ENCODE measurements around the gene IMPA2.
"Not testable (repeated sequence)": the region's sequence is repeated elsewhere in the genome, so short reads cannot be mapped to it uniquely, and the experiment has no call there.

IMPA2 gene

DNA sequence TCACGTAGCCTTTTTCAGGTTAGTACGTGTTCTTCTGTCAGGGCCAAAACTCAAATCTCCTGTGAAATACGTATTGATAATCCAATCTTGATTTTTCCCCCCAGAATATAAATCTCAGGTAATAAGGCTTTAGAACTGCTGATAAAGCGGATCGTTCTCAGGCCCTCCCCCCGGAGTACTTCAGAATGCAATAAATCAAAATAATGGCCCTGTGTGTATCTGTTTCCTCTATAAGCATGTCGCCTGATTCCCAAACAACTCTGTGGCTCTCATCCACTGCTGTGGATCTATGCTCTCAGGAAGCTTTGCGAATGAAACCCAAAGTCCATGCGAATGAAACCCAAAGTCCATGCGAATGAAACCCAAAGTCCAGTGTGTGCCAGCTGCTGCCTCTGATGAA lies 49.4 kb downstream of the IMPA2 start:
- no peak for DNase-seq

DNA sequence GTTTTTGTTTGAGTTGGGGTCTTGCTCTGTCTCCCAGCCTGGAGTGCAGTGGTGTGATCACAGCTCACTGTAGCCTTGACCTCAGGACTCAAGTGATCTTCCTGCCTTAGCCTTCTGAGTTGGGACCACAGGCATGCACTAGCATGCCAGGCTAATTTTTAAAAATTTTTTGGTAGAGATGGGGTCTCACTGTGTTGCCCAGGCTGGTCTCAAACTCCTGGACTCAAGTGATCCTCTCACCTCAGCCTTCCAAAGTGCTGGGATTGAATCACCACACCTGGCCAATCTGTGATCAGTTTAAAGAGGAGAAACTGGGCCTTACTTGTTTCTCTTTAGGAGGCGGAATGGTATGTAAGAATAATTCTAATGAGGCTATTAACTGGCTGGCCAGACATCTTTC lies 49.9 kb downstream of the IMPA2 start:
- no peak for DNase-seq

DNA sequence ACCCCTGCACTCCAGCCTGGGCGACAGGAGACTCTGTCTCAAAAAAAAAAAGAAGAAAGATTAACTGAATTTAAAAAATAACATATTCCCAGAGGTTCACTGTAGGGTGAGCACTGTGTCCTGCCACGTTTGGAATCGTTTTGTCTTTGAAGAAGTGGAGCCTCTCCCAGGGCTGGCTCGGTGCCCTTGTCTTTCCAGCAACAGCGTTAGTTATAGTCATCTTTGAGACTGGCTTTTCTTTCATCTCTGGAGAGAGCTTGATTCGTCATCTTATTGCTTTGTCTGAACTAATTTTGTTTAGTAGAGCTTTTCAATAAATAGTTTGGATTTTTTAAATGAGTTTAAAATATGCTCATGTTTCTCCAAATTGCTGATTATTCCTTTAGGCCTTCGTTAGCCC lies 50.5 kb downstream of the IMPA2 start:
- DNase-seq: no peak

DNA sequence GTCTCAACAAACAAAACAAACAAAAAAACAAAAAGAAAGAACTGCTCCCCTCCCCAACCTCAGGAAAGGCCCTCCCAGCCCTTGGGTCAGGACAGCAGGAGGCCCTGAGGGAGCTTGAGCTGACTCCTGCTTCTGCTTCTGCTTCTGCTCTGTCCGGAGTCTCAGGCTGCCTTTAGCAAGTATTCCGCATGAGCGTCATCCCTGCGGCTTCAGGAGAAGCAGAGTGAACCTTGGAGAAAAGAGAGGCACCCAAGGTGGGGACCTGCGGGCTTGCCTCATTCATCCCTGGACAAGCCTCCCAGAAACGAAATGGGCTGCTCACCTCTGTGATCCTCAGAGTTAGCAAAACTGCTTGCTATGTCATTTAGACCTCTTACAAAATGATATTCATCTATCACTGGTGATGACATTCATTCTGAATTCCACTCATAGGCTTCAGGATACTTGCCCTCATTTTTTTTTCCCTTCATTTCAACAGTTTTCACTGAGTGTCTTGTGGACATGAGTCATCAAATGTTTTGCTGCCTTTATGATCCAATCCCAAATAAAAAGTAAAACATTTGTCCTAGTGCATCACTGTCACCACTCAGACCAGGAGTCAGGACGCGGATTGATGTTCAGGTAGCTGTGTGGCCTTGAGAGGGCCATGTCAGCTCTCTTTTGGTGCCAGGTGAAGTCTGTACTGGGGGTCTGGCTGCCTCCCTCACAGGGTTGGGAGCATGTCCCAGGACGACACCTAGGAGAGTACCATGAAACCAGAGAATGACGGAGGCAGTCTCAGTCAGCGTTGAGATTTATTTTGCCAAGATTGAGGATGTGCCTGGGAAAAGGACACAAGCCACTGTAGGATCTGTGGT lies 51.7 kb downstream of the IMPA2 start:
- no peak for DNase-seq

DNA sequence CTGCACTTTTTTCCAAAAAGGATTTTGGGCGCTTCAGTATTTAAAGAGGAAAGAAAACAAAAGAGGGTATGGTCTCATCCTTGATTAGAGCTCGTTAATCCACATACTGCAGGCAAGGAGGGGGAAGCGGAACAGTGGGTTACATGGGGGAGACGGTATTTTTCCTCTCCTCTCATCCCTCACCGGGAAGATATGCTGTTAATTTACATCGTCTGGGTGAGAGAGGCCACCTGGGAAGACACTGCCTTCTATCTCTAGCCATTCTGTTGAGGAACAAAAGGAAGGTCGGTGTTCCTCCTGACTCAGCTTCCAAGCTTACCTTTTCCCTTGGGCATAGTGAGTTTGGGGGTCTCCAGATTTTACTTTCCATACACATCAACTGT lies 52.3 kb downstream of the IMPA2 start:
- DNase-seq: no peak

DNA sequence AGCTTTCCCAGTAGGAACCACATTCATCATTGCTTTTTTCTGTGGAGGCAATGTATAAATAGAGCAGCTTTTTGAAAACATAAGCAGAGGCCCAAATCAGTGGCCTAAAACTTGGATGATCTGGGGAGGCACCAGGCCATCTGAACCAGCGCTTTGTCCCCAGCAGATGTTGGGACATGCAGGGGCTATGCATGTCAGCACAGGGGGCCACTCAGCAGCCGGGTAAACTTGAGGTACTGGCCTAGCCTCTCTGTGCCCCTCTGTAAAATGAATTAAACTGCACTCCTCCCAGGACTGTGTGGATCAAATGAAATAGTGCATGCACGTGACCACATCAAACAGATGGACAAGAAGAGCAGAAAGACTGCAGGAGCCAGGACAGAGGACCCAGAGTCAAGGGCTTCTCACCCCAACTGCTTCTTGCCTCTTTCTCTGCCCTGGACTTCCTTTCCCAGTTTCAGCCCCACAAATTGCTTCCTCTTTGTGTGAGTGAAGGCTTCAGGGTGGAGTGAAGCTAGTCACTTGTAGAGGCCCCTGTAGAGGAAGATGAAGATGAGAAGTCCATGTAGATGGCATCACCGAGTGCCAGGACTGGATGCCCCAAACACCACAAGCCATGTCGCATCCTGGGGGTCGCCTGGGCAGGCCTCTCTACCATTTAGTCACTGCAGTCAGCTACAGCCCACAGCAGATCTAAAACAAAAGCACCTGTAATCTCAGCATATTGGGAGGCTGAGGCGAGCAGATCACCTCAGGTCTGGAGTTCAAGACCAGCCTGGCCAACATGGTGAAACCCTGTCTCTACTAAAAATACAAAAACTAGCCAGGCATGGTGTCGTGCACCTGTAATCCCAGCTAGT lies 53.2 kb downstream of the IMPA2 start:
- DNase-seq: no peak

DNA sequence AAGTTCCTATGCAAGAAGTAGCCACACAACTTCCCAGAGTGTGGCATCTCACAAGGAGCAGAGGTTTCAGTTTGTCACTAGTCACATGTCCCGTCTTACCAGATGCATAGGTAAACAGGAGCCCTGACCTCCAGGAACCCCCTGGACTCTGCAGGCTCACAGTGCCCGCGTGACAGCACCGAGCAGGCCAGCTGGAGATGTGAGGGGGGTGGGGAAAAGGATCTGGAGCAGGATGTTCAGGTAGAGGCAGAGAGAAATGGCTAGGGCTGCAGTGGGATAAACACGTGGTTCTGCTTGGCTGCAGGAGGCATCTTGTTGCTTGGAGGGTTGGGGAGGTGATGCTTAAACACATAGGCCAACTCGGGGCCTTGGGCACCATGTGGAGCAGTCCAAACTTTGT lies 54.2 kb downstream of the IMPA2 start:
- no peak for DNase-seq

DNA sequence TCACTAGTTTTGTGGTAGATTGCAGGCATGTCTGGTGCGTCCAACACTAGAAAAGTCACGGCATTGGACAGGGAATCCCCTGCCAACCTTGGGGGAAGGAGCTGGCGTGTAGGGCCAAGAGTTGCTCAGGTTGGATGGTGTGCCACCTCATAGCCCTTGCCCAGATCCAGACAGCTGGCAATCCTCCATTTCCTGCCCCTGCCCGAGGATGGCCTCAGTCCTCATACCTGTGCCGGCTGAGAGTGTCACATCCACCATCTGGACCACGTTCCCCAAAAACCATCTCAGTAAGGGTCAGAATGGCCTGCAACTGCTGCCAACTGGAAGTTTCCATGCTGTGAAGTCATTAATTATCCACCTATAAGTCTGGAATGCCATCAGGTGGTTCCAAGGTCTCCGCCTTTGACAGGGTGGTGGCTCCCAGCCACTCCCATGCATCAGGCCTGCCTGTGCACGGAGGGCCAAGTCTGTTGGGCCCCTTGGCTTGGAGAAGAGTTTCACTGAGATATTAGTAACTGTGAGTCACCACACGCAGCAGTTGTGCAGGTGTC lies 55.0 kb downstream of the IMPA2 start:
- DNase-seq: no peak

DNA sequence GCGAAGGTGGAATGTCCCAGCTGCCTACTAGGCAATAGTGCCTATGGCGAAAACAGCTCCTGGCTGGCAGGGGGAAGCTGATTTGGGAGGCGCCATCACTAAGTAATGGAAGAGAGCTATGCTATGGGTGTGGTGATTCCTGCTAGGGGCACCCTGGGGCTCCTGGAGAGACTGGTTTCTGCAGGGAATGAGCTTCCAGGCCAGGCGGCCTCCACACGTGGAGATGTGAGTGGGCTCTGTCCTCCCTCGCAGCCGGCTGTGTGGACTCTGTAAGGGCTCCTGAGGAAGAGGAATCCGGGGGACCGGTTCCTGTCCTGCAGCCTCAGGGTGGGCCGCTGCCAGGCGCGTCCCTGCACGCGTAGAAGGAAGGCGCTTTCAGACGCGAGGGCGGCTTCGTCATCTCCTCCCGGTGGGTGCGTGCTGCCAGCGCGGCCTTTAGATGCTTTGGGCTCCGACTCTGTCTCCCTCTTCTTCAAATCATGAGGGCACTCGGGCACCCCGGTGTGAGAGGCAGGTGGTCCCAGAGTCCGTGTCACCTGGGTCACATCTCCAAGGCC lies 56.9 kb downstream of the IMPA2 start:
- no peak for DNase-seq

DNA sequence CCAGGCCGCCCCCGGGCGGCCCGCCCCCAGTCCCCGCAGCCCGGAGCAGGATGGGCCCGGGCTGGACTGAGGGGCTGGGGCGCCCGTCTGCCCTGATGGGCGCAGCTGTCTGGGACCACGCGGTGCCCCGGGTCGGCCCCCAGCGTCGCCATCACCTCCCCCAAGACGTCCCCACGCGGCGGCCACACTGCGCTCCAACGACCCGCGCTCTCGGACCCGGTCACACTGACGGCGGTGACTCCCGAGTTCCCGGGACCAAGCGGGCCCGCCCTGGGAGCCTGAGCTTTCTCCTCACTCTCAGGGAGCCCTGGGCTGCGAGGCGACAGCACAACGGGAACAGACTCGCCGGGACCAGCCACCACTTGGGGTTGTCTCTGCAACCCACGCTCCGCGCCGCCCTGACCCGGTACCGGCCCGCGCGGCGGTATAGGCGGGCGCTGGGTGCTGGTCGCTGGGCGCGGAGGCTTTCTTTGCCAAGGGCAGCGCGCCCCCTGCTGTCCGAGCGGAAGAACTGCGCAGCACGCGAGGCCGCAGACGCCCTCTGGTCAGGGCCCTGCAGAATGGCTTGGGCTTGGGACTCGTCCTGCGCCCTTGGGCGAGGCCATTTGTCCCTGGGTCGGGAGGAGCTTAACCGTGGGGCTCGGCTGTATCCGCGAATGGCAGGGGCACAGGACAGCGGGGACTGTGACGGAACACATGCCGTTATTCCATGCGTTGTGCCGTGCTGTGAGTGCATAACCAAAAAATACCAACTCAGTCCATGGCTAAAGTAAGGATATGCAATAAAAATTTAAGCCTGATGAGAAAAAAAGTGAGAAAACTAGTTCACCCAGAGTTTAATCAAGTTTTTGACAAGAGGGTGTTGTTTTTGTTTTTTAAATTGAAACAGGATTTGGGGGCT lies 57.6 kb downstream of the IMPA2 start:
- DNase-seq: peak; percentile 14

DNA sequence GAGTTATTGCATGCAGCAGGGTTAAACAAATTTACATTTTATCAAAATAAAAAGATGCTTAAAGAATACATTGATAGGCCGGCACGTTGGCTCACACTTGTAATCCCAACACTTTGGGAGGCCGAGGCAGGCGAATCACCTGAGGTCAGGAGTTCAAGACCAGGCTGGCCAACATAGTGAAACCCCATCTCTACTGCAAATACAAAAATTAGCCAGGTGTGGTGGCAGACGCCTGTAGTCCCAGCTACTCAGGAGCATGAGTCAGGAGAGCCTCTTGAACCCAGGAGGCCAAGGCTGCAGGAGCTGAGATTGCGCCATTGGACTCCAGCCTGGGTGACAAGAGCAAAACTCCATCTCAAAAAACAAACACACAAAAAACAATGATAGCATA lies 58.2 kb downstream of the IMPA2 start:
- DNase-seq: not testable (repeated sequence)

DNA sequence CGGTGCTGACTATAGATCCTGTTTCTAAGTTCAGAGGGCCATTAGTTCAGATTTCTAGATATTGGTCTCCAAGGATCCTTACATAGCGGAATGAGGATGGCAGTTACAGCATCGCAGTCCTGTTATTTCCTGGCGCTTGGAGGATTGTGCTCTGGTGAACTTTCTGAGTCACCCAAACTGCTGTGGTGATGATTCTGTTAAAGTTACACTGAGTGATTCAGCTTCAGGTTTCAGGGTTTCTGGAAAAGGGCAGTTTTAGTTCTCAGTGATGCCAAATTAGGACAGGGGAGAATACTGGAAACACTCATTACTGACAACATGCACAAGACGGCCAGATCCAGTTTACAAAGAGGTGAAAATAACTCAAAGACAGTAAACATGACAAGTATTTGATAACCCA lies 60.3 kb downstream of the IMPA2 start:
- DNase-seq: no peak

DNA sequence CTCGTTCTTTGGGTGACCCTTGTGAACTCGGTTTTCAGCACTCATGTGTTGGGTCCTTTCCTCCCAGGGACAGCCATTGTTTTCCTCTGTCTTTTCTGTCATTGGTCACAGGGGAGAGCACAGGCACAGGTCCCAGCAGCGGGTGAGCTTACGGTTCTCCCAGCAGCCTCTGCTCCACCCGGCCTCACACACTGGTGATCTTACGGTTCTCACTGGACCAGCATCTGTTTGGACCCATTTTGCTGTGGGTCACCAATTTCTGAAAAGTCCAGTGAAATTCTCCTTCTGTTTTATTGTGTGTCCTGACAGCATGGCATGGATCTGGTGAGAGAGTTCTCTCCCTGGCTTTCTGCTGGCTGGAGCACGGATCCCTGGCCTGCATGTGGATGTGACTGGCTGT lies 62.5 kb downstream of the IMPA2 start:
- no peak for DNase-seq

DNA sequence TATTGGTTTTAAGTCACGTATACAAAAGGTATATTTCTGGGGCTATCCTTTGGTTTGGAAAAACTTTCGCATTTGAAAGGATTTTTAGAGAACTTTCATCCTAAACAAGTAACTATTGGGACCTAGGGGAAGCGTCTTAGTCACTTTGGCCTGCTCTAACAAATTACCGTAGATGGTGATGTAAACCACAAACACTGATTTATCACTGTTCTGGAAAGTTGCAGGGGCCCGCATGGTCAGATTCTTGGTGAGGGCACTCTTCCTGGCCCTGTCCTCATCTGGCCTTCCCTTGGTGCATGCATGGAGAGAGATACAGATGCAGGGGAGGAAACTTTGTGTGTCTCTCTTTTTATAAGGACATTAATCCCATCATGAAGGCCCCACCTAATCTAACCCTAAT lies 63.3 kb downstream of the IMPA2 start:
- no peak for DNase-seq

DNA sequence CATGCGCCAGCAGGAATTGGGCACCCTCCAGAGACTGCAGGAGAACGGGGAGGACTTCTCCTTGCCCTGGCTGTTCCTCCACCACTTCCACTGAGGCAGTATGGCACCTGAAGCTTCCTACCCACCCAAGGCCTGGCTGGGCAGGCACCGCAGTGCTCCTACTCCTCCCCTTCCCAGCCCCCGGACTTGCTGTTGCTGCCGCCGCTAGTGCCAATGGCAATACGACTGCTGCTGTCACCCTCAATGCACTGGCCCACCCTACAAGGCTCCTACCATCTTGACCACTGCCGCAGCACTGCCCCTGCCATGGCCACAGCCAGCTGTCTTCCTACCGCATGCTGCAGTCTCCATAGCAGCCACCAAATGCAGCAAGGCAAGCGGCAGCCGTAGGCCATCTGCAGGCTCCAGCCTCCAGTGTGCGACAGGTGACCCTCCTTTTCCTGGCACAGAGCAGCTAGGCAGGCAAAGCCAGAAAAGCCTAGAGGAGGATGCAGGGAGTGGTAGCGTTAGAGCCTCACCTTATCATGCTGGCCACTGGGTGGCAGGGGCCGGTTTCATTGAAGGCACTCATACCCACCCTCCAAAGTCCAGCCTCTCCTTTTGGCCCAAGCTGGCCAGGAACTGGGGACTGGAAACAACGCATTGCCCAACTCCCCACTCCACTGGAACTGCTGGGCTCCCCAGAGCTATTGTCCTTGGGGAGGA lies 64.9 kb downstream of the IMPA2 start:
- no peak for DNase-seq

DNA sequence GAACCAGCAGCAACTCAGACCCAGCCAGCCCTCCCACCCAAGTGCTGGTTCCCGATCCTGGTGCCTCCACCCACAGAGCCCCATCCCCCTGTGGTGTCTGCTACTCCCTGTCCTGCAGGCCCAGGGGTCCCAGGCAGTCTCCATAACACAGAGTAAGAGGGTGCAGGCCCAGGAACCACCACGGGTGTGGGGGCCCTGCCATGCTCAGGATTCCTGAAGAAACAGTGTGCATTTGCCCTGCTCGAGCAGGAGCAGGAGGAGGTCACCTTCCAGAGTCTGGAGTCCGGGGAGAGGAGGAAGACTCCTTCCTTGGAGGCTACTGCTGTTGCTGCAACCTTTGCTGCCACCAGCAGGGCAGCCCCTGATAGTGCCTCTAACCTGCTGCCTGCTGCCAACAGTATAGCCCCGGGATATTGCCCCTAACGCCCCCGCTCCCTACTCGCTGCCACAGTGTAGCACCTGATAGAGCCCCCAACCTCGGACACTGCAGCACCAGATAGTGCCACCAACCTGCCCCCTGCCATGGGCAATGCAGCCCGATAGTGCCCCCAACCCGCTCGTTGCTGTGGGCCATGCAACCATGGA lies 65.5 kb downstream of the IMPA2 start:
- DNase-seq: no peak

DNA sequence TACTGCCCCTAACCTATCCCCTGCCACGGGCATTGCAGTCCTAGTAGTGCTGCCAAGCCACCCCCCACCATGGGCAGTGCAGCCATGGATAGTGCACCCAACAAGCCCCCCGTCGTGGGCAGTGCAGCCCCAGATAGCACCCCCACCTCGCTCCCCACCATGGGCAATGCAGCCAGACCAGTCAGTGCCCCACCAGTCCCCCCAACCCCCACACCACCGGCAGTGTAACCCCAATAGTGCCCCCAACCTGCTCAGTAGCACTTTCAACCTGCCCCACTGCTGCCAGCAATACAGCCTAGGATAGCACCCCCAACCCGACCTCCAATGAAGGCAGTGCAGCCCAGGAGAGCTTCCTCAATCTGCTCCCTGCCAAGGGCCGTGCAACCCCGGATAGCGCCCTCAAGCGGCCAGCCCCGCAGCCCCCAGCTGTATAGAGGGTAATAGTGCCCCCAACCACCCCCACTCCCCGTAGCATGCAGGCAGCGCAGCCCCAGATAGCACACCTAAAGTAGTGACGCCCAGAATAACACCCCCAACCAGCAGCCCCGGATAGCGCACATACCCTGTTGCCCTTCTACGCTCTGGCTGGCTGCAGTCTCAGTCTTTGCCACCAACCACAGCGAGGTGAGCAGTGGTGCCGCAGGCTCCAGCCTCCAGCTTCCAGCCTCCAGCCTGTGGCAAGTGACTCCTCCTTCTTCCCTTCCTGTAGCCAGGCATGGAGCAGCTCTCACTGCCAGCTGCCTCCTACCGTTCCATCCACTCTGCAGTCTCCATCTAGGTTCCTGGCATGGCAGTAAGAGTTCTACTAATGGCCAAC lies 66.9 kb downstream of the IMPA2 start:
- no peak for DNase-seq

DNA sequence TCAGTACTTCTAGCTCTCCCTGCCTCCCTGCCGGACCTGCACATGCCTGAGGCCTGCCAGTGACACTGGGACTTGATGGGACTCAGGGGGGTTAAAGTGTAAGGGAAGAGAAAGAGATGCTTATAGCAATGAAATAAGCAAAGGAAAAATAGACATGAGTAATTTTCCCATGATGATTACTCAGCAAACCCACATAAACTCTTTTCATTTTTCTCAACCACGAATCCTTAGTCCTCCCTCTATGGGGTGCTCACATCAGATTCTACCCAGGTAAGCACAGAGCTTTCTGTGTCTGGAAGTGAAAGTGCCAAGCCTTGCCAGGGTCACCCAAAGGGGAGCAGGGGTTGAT lies 67.5 kb downstream of the IMPA2 start:
- no peak for DNase-seq

DNA sequence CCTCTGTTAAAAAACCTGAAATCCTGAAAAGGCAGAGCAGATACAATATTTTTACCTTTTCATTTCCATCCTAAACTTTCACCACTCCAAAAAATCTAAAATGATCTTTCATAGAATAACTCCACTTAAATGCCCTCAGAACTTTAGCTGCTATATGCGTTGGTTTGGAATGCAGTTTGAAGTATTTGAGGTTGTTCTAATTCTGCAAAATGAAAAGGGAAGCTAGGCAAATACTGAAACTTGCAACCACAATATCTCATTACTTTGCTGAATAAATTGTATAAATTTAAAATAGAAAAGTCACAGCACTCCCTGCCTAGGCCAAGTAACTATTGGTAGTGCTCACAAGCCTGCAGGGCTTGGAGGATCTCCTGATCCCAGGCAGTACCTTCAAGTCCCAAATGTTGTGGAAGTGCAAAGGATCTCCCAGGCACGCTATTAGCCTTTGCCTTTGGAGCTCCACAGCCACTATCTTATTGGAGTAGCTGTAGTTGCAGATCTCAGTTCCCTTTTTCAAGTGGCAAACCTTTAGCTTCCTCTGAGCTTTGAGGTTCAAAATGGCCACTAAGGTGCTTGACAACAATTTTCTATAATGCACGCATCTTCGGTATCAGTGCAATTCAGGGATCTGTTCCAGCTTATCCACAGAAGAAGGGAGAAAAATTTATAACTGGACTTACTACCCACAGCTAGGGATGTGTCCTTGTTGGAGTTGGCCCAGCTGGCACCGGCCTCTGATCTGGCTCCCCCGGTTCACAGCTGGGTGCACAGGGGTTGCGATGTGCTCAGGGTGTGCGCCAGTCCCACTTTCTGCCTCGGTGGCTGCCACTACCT lies 68.9 kb downstream of the IMPA2 start:
- DNase-seq: no peak

DNA sequence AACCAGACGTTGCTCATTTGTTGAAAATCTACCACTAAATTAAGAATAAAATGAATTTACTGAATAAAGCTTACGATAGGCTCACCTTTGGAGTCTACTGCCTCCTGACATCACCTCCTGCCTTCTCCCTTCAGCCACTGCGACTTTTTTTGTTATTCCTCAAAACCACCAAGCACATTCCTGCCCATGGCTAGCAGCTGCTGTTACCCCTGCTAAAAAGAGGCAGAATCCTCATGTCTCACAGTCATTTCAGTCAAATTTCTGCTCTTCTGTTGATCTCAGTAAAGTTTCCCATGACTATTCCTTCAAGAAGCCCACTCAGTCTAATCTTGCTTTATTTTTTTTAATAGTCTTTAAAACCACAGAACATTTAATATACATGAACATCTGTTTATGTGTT lies 71.6 kb downstream of the IMPA2 start:
- no peak for DNase-seq

Data from cortex of kidney (tissue), 1 donor.